HG02610 (cell line): ENCODE data around the gene NEU3.
"Not testable (repeated sequence)": the region's sequence is repeated elsewhere in the genome, so short reads cannot be mapped to it uniquely, and the experiment has no call there.

Source experiments
- ATAC-seq: cut with Tn5 transposase; IDR thresholded peaks from one replicate; pipeline ENCODE4 v1.9.1; 2021; ENCODE audit warnings: mild to moderate bottlenecking, moderate library complexity; ENCODE audit not compliant: unreplicated experiment

Gene NEU3

GRCh38 chr11:75028321-75028720 lies 39.6 kb downstream of the NEU3 start:
- no peak for ATAC-seq

- no peak for ATAC-seq
These were observed 40.0 kb downstream of the NEU3 start for GRCh38 chr11:75028724-75029123.

GRCh38 chr11:75029836-75030631 lies 41.3 kb downstream of the NEU3 start:
- no peak for ATAC-seq

GRCh38 chr11:75031224-75031753 lies 42.6 kb downstream of the NEU3 start:
- ATAC-seq, result no peak

GRCh38 chr11:75031771-75032549 lies 43.2 kb downstream of the NEU3 start:
- no peak for ATAC-seq

GRCh38 chr11:75032550-75032935 lies 43.8 kb downstream of the NEU3 start:
- no peak for ATAC-seq

GRCh38 chr11:75033916-75034315 lies 45.2 kb downstream of the NEU3 start:
- no peak for ATAC-seq

- no peak for ATAC-seq
These were observed 46.5 kb downstream of the NEU3 start for GRCh38 chr11:75035256-75035655.

GRCh38 chr11:75035911-75036565 lies 47.3 kb downstream of the NEU3 start:
- no peak for ATAC-seq

GRCh38 chr11:75040167-75040770 lies 51.5 kb downstream of the NEU3 start:
- no peak for ATAC-seq

GRCh38 chr11:75041263-75041662 lies 52.5 kb downstream of the NEU3 start:
- ATAC-seq, result no peak

GRCh38 chr11:75041821-75042220 lies 53.1 kb downstream of the NEU3 start:
- ATAC-seq, result not testable (repeated sequence)

GRCh38 chr11:75044381-75045170 lies 55.8 kb downstream of the NEU3 start:
- ATAC-seq, result not testable (repeated sequence)

GRCh38 chr11:75046668-75047067 lies 57.9 kb downstream of the NEU3 start:
- ATAC-seq, result not testable (repeated sequence)

- ATAC-seq, result no peak
These were observed 58.5 kb downstream of the NEU3 start for GRCh38 chr11:75047191-75047590.

GRCh38 chr11:75049501-75050266 lies 61.0 kb downstream of the NEU3 start:
- ATAC-seq, result not testable (repeated sequence)

- no peak for ATAC-seq
These were observed 61.8 kb downstream of the NEU3 start for GRCh38 chr11:75050516-75050915.

GRCh38 chr11:75051043-75051442 lies 62.3 kb downstream of the NEU3 start:
- no peak for ATAC-seq

- ATAC-seq, result no peak
These were observed 63.7 kb downstream of the NEU3 start for GRCh38 chr11:75052457-75052856.
